NOMO-1 treated with DMSO at 0.1 percent for 48 hours (cell line): ENCODE data around the gene CTNNBL1.

ENCODE experiments used
- DNase-seq: peaks from one replicate; lab custom pipeline; 2025; ENCODE audit not compliant: unreplicated experiment; lab: John Stamatoyannopoulos, UW

Gene CTNNBL1

GRCh38 chr20:37875460-37876175 lies 181.8 kb downstream of the CTNNBL1 start:
- DNase-seq = no peak

DNA sequence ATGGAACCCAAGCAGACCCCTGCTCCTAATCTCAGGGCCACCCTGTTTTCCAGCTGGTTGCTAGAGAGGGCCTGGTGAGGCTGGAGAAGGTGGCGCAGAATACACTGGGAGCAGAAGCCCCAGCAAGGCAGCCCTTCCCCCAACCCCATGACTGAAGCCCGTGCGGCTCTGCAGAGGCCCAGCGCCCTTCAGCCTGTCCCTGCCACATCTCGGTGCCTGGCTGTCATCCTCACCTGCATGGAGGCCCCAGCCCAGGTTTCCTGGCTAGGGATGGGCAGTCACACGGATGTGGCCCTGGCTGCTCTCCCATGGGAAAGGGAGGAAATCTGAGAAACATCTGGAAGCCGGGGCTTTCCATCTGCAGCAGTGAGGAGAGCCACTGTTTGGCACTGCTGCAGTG lies 183.0 kb downstream of the CTNNBL1 start:
- no peak for DNase-seq

DNA sequence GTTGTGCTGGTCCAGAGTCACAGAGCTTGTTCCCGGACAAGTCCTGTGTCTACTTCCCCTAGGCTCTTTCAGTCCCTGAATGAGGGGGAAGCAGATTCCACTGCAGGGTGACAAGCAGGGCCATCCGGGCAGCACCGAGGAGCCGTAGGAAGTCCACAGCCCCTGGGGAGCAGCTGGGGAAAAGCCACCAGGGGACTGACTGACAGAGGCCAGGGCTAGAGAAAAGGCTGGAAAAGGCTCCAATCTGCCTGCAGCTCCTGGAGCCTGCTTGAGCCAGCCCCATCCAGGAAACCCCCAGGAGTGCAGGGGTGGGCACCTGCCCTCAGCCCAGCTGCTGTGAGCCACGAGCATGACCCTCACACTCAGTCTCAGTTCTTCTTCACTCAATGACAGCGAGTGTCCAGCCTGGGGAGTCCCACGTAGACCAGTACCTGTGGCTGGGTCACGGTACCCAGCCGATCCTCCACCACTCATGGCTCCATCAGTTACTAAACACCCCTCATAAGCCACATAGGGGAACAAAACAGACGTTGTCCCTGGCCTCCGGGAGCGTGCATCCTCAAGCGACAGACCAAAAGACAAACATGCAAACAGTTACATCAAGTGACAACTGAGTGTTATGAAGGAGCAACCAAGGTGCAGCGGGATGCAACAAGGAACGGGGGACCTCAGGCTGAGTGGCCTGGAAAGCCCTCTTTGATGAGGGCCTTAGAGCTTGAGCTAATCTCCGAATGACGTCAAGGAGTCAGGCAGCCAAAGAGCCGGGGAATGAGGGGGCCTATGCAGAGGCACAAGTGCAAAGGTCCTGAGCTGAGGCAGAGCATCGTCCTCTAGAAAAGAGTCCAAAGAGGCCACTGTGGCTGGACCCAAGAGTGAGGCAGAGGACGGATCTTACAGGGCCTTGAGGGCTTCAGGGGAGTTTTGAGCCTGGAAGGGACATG lies 184.3 kb downstream of the CTNNBL1 start:
- no peak for DNase-seq

- DNase-seq = no peak
These were observed 185.2 kb downstream of the CTNNBL1 start for GRCh38 chr20:37878835-37879599.

DNA sequence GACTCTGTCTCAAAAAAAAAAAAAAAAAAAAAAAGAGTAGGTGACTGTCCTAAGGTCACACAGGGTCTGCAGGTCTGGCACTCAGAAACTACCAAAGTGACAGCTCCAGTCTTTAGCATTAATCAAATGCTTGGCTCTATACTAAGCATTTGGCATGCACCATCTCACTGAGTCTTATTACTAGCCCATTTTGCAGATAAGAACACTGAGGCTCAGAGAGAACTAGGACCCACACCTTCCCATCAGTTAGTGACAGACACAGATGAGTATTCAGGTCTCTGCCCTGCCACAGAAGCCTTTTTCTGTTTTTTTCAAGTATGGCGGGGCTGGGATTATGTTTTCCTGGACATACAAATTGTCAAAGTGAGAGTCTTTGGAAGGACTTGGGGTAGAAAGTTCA lies 186.0 kb downstream of the CTNNBL1 start:
- no peak for DNase-seq

- DNase-seq = no peak
These were observed 187.1 kb downstream of the CTNNBL1 start for GRCh38 chr20:37880726-37881591.

GRCh38 chr20:37881601-37882343 lies 187.9 kb downstream of the CTNNBL1 start:
- no peak for DNase-seq

GRCh38 chr20:37882961-37883712 lies 189.3 kb downstream of the CTNNBL1 start:
- no peak for DNase-seq

- DNase-seq = no peak
These were observed 191.2 kb downstream of the CTNNBL1 start for GRCh38 chr20:37885042-37885441.

DNA sequence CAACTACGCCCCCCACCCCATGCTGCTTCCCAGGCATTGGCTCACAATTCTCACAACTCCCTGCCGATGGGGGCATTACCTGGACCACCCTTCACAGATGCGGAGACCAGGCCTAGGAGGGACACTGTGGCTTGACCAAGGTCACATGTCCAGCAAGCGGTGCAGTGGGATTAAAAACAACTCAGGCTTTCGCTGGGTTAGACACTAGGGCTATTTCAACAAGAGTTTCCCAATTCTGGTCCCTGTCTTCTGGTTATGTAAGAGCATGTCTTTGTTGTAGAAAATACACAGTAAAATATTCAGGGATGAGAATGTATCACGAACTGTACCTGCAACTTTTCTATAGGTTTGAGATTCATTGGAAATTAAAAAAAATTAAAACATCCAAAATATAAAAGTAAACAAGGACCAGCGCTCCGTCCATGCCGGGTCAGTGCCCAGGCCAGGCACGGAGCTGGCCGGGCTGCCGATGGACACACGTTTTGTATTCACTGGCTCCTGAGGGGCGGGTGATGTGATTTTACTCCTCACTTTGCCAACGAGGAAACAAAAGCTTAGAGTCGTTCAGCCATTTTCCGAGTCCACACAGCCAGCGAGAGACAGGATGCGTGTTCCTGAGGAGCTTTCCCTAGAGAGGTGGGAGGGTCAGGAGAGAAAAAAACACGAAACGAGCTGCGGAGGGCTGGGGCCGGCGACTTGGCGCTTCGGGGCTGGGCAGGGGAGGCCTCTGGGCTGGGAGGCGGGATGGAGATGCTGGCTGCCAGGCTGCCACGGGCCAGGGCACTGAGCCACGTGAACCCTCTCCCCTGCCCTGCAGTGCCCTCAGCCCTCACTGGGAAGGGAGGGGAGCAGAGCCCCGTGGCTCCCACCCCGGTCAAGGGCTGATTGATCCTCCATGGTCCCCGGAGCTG lies 192.0 kb downstream of the CTNNBL1 start:
- DNase-seq = no peak

DNA sequence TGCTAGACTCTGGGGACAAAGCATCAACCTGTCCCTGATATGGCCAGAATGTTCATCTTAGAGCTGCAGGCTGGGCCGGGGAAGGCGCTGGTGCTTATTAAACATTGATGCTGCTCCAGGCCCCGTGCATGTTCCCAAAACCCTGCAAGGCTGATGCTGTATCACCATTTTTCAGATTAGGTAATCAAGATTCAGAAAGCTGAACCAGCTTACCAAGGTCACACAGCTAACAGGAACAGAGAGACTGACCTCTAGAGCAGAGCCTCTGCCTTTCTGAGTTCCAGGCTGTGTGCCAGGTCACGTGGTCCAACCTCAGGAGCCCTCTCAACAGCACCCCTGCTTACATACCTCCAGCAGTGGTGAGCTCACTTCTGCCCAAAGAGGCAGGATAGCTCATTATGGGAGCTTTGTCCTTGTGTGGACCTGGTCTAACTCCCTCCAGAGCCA lies 193.0 kb downstream of the CTNNBL1 start:
- no peak for DNase-seq

GRCh38 chr20:37888641-37889040 lies 194.8 kb downstream of the CTNNBL1 start:
- DNase-seq = no peak

- DNase-seq = no peak
These were observed 196.3 kb downstream of the CTNNBL1 start for GRCh38 chr20:37890108-37890507.

DNA sequence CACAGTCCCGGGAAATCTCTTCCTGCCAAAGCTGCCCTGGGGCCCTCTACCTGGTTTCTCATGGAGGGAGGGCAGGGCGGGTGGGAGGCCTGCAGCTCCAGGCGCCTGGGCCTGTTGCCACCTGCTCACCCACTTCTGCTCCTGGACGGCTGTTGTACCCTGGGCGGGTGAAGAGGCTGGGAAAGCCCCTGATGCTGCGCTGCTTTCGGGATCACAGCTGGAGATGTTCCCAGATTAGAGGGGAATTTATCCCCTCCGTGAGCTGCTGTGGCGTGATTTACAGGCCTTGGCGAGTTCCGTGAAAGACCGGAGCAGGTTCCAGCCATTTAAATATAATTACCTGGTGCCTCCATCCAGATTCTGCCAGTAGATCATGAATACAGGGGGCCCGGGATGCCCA lies 196.8 kb downstream of the CTNNBL1 start:
- DNase-seq = no peak

DNA sequence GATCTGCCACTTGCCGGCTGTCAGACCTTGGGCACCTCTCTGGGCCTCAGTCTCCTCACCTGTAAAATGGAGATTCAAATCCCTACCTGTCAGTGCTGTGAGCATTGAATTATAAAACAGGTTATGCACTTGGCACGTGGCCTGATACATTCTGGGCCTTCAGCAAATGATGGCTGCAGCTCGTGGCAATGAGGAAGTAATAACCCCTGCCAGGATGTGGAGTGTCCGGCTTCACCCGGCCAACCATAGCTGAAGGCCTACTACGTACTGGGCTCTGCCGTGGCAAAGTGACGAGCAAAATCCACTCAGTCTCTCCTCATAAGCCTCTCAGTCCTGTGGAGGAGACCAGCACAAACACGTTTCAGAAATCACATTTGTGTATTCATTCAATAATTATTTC lies 198.2 kb downstream of the CTNNBL1 start:
- DNase-seq = no peak

- DNase-seq = no peak
These were observed 199.9 kb downstream of the CTNNBL1 start for GRCh38 chr20:37893566-37894241.

GRCh38 chr20:37894454-37894853 lies 200.6 kb downstream of the CTNNBL1 start:
- DNase-seq = no peak
